GM18526 (cell line): ENCODE results near the gene RAB3D.

Experiments used
- POLR2A ChIP-seq: IDR thresholded peaks from 3 replicates; pipeline ENCODE4 v1.6.1; 2011; ENCODE audit not compliant: insufficient read length; ENCODE audit errors: extremely low read depth

Gene RAB3D

GRCh38 chr19:11324079-11324661 lies 15.3 kb downstream of the RAB3D start:
- no peak for TF ChIP-seq POLR2A

- no peak for TF ChIP-seq POLR2A
Measured at GRCh38 chr19:11323601-11324078, 15.8 kb downstream of the RAB3D start.

DNA sequence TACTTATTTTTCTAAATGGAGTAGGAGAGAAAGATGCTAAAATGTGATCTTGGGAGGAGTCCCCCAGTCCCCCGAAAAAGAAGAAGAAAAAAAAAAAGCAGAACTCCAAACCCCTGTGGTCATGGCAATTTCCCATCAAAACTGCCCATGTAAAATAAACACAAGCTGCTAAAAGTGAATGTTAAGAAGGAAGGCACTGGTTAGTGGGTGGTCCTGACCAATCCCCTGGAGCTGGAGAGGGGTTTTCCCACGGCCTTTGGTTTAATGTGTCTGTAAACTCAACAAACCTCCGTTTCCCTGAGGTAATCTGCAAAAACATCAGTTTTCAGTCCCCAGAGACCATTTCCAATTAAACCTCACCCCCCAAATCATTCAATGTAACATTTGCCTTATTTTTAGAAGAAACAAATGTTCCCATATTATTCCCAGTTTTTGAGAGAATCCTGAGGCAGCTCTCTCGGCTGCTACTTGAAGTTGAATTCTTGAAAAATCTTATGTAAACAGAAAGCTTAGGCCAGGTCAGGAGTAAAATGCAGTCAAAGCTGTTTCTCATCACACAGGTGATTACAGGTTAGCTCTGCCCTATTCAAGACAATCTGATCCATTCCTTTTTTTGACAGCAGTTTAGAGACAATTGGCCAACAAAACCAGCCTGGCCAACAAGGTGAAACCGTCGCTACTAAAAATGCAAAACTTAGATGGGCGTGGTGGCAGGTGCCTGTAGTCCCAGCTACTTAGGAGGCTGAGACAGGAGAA lies 17.0 kb downstream of the RAB3D start:
- TF ChIP-seq POLR2A = no peak

- no peak for TF ChIP-seq POLR2A
Measured at GRCh38 chr19:11321191-11322126, 18.0 kb downstream of the RAB3D start.

GRCh38 chr19:11306337-11306736 lies 33.1 kb downstream of the RAB3D start:
- TF ChIP-seq POLR2A = no peak

DNA sequence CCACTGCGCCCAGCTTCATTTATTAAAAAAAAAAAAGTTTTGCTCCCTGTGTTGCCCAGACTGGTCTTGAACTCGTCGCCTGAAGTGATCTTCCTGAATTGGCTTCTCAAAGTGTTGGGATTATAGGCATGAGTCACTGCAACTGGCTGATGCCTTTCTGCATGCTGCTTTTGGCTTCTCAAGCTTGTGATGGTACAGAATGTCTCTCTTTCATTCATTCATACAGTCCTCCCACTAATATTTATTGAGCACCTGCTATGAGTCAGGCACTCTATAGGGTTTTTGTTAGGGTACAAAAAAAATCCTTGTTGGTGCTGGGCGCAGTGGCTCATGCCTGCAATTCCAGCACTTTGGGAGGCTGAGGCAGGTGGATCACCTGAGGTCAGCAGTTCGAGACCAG lies 34.5 kb downstream of the RAB3D start:
- no peak for TF ChIP-seq POLR2A

DNA sequence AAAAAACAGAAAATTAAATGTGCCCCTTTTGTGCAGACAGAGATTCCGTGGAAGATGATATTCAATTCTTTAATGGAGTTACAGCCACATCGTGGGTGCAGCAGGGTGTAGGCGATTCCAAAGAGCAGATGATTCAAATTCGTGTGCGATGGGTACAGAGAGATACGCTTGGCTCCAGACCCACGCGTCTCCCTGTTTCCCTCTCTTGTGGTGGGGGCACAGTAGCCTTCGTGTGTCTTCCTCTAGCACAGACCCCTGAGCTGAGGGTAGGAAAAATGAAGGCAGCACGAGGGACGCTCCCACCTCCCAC lies 38.7 kb downstream of the RAB3D start:
- TF ChIP-seq POLR2A = no peak

DNA sequence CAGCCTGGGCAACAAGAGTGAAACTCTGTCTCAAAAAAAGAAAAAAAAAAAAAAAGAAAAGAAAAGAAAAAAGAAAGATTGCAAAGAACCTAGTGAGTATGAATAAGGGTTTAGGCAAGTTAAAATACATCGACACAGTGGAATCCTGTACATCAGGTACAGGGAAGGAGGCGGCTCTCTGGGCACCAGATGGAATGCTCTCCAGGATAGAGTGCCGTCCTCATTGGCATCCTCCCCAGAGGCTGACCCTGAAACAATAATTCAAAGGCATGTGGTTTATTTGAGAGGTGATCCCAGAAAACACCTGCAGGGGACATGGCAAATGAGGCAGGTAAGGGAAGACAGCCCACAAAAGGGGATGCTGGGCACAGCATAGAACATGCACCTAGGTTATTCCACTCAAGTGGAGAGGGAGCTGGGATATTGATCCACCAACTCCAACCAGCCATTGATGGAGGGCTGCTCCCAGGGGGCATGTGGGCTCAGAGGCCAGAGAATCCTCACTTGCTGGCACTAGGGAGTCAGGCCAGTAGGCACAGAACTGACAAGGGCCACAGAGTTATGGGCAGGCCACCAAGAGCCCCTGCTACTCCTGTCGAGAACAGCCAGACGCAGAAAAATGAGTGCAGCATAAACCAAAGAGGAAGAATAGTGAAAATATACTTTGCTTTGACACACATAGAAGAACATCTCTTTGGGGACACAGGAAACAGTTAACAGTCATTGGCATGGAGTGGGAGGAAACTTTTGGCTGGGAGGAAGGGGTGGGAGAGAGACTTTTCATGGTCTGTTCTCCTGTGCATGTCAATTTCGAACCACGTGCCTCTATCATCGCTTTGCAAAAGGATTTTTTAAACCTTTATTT lies 39.3 kb downstream of the RAB3D start:
- no peak for TF ChIP-seq POLR2A

GRCh38 chr19:11296264-11296663 lies 43.2 kb downstream of the RAB3D start:
- TF ChIP-seq POLR2A = no peak

DNA sequence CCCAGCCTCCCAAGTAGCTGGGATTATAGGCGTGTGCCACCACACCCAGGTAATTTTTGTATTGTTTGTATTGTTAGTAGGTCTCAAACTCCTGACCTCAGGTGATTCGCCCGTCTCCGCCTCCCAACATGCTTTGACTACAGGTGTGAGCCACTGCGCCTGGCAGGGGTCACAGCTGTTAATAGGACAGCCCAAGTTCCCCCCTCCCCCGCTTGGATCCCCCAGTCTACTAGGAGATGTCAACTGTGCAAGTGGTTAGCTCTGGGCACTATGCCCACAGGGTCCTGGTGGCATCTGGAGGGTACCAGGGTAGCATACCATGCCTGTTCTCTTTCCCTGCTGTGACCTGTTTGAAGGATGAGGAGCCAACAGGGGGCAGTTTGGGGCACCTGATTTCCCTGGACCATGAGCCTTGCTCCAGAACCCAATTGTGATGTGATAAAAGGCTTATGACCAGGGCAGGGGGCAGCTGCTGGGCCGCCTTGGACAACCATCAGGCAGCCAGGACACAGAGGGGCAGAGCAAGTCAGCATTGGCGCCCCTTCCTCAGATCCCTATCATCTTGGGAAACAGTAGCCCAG lies 43.7 kb downstream of the RAB3D start, which contains the start of gene TSPAN16:
Gene TSPAN16, plus strand, starts transcription at position 496 of the 581 bp plus-strand sequence. CDS start 138 bp downstream, outside the sequence.
- TF ChIP-seq POLR2A = no peak

GRCh38 chr19:11295180-11295579 lies 44.3 kb downstream of the RAB3D start:
- TF ChIP-seq POLR2A = no peak

GRCh38 chr19:11293433-11294389 lies 45.7 kb downstream of the RAB3D start:
- TF ChIP-seq POLR2A = no peak

- TF ChIP-seq POLR2A = no peak
Measured at GRCh38 chr19:11291991-11292390, 47.5 kb downstream of the RAB3D start.

DNA sequence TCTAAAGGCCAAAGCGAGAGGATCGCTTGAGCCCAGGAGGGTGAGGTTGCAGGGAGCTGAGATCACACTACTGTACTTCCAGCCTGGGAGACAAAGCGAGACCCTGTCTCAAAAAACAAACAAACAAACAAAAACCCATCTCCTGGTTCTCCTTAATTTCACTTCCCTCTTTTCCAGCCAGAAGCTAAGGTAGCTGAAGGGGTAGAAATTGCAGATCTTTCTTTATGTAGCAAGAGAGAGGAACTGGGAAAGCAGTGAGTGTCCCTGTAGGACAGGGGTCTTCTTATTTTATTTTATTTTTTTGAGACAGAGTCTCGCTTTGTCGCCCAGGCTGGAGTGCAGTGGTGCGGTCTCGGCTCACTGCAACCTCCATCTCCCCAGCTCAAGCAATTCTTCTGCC lies 48.0 kb downstream of the RAB3D start:
- TF ChIP-seq POLR2A = no peak

DNA sequence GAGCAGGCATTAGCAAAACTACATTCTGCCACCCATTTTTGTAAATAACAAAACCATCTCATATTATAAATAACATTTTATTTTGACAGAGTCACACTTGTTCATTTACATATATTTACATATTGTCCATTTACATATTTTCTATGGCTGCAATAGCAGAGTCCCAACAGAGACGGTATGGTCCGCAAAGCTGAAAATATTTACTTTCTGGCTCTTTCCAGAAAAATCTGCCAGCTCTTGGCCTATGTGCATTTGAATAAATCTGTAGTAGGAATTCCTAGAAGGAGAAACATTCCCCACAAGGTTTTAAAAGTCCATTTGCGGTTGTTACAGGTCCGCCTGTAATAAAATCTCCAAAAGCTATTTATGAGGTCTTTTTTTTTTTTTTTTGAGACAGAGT lies 49.2 kb downstream of the RAB3D start:
- TF ChIP-seq POLR2A = no peak
